HUDEP-2 (cell line): ENCODE data around the gene VWA3A.

Experiments
- DNase-seq, 76 experiments: peaks; one replicate each; lab custom pipeline; 2025; ENCODE audit not compliant: unreplicated experiment in 76 of 76; lab: John Stamatoyannopoulos, UW

The VWA3A gene

GRCh38 chr16:22196559-22197168 lies 104.3 kb downstream of the VWA3A start:
- peak in 1 of 76 experiments; percentile 11 for DNase-seq

- DNase-seq, result peak in 1 of 76 experiments; percentile 11
Measured at GRCh38 chr16:22198547-22199293, 106.4 kb downstream of the VWA3A start.

GRCh38 chr16:22202261-22202637 lies 109.9 kb downstream of the VWA3A start:
- DNase-seq, result no peak

- no peak for DNase-seq
Measured at GRCh38 chr16:22203091-22203490, 110.8 kb downstream of the VWA3A start.

- no peak for DNase-seq
Measured at GRCh38 chr16:22204091-22204655, 111.8 kb downstream of the VWA3A start.

GRCh38 chr16:22205577-22206012 lies 113.3 kb downstream of the VWA3A start:
- DNase-seq, result no peak

GRCh38 chr16:22206013-22206841 lies 113.9 kb downstream of the VWA3A start, which contains the start of gene EEF2K:
Gene EEF2K, plus strand, starts transcription at chr16:22206278. Its CDS starts 19,452 bp downstream, at chr16:22225730.
- DNase-seq, result peak in 74 of 76 experiments; percentile 70 to 97 (median 90)
